ENCODE results near the gene TBC1D3I.
"Not testable (repeated sequence)": the region's sequence is repeated elsewhere in the genome, so short reads cannot be mapped to it uniquely, and the experiment has no call there.

TBC1D3I gene

DNA sequence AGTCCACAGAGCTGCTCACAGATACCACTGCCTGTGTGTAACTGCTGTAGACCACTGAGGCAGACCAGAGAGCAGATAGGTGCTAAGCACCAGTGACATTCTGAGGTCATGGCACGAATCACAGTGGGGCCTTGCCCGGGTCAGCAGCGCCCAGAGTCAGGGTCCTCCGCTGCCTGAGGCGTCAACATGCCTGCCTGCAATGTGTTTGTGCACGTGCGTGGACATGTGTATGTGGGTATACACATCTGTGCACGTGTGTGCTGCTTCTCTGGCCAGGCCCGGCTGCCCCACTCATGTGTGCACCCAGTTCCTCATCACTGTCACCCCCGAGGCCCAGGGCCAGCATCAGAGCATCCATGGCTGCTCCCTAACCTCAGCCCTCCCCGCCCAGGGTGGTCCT is at the start of gene TBC1D3I:
Gene TBC1D3I (minus strand): TSS at position 101 of the 400 bp plus-strand sequence. CDS start 1,585 bp downstream, outside the sequence.
- not testable (repeated sequence) for H3K4me3 ChIP-seq (ENCODE audit: low read depth, low read length); DNase-seq (ENCODE audit: low read depth)

DNA sequence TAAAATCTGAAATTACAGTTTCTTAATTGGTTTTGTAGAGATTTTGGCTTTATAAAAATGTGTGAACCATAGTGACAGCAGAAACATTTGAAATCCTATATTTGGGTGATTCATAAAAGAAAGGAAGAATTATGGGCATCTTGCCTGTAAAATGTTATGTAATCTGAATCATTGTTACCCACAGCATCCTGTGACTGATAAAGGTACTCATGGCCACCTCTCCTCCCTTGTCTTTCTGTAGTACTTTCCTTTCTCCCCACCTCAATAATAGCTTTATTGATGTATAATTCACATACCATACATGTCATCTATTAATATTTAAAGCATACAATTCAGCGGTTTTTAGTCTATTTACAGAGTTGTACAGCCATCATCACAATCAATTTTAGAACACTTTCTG is 30.8 kb upstream of the TBC1D3I start:
- H3K4me3 ChIP-seq (ENCODE audit: low read depth, low read length), result not testable (repeated sequence)

DNA sequence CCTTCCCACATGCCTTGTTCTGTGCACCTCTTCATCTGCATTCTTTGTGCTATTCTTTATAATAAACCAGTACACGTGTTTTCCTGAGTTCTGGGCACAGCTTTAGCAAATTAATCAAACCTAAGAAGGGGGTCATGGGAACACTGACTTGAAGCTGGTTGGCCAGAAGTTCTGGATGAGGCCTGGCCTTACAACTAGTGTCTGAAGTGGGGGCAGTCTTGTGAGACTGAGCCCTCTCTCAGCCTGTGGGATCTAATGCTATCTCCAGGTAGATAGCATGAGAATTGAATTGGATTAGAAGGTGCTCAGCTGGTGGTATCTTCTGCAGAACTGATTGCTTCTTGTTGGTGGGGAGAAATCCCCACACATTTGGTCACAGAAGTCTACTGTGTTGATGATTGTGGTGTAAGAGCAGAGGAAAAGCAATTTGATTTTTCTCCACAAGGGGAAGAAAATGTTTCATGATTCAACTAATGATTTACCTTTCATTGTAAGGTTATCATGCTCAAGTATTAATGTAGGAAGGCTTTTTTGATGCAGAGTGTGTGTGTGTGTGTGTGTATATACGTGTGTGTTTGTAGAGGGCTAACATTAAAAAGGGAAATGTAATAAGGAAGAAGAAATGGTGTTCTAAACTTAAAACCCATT is 25.7 kb upstream of the TBC1D3I start:
- not testable (repeated sequence) for DNase-seq (ENCODE audit: low read depth); H3K4me3 ChIP-seq (ENCODE audit: low read depth, low read length)

More for the DNA sequence above, 30.8 kb upstream of the TBC1D3I start:
- DNase-seq (ENCODE audit: low read depth), result not testable (repeated sequence)

DNA sequence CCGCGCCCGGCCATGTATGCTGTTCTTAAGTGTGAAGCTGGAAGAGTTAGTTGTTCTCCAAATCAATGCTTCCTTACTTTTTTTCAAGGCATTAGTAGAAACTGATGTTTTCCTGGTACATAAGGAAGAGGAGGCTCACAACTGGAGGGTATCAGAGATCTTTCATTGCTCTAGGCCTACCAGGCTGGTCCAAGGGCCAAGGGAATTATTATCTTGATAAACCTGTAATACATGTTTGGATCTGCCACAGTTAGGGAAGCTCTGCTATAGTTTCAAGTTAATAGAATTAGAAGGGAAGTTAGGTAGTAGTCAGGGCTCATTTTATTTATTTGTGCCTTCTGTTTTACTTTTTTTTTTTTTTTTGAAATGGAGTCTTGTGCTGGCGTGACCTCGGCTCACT is 19.8 kb upstream of the TBC1D3I start:
- DNase-seq (ENCODE audit: low read depth); H3K4me3 ChIP-seq (ENCODE audit: low read depth, low read length): not testable (repeated sequence)

DNA sequence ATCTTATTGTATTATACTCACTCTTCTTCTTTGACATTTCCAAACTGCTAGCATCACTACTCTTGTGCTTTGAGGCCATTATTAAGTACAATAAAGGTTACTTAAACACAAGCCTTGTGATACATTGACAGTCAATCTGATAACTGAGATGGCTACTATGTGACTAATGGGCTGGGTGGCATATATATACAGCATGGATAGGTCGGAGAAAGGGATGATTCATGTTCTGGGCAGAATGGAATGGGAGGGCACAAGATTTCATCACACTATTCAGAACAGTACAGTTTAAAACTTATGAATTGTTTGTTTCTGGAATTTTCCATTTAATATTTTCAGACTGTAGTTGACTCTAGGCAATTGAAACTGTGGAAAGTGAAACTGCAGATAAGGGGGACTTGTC is 18.9 kb upstream of the TBC1D3I start:
- not testable (repeated sequence) for H3K4me3 ChIP-seq (ENCODE audit: low read depth, low read length); DNase-seq (ENCODE audit: low read depth)

DNA sequence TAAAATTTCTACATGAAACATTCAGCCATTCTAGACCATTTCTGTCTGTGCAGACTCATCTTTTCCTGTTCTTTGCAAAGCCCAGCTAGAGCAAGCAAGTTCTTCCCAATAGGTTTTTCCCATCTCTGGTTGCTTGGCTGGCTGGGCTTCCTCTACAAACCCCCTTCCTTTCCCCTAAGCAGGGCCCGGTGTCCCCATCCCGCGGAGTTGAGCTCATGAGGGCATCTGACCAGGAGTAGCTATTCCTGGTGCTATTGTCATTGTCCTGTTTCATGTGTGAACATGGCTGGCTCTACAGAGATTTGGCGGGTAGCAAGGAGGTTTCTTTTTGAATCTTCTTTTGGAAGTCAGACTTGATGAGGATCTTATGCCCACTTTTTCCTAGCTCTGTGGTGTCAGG is 22.3 kb downstream of the TBC1D3I start:
- not testable (repeated sequence) for DNase-seq (ENCODE audit: low read depth); H3K4me3 ChIP-seq (ENCODE audit: low read depth, low read length)

DNA sequence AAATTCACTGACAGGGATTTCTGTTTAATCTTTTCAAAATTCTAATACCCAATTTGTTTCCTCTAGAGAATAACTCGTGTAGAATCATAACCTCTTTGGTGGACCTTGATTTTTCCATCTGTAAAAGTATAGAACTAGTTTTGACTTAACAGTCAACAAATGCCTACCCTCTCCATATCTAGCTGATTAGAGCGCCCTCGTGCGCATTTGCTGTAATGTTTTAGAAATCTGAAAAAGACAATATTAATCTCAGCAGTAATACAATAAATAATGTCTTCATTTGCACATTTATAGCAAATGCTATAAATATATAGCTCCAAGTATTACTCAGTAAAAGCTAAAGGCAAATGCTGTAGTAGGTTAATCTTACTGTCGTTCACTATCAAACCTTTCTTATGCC is 34.7 kb downstream of the TBC1D3I start:
- DNase-seq (ENCODE audit: low read depth); H3K4me3 ChIP-seq (ENCODE audit: low read depth, low read length): not testable (repeated sequence)
- TF ChIP-seq, protein P1, sequence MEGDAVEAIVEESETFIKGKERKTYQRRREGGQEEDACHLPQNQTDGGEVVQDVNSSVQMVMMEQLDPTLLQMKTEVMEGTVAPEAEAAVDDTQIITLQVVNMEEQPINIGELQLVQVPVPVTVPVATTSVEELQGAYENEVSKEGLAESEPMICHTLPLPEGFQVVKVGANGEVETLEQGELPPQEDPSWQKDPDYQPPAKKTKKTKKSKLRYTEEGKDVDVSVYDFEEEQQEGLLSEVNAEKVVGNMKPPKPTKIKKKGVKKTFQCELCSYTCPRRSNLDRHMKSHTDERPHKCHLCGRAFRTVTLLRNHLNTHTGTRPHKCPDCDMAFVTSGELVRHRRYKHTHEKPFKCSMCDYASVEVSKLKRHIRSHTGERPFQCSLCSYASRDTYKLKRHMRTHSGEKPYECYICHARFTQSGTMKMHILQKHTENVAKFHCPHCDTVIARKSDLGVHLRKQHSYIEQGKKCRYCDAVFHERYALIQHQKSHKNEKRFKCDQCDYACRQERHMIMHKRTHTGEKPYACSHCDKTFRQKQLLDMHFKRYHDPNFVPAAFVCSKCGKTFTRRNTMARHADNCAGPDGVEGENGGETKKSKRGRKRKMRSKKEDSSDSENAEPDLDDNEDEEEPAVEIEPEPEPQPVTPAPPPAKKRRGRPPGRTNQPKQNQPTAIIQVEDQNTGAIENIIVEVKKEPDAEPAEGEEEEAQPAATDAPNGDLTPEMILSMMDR (IDR thresholded peaks at IDR 0.05; ENCODE audit: low read depth, low read length, missing control alignments), result peak; percentile 14

DNA sequence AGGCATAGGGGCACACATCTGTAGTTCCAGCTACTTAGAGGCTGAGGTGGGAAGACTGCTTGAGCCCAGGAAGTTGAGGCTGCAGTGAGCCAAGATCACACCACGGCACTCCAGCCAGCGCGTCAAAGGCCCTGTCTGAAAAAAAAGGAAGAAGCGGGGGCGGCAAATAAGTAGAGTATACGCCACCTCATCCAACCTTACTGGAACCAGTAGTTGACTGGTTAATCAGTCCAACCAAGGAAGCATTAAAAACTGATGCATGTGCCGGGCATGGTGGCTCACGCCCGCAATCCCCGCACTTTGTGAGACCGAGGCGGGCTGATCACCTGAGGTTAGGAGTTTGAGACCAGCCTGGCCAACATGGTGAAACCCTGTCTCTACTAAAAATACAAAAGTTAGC is 41.4 kb downstream of the TBC1D3I start:
- DNase-seq (ENCODE audit: low read depth), result not testable (repeated sequence)

DNA sequence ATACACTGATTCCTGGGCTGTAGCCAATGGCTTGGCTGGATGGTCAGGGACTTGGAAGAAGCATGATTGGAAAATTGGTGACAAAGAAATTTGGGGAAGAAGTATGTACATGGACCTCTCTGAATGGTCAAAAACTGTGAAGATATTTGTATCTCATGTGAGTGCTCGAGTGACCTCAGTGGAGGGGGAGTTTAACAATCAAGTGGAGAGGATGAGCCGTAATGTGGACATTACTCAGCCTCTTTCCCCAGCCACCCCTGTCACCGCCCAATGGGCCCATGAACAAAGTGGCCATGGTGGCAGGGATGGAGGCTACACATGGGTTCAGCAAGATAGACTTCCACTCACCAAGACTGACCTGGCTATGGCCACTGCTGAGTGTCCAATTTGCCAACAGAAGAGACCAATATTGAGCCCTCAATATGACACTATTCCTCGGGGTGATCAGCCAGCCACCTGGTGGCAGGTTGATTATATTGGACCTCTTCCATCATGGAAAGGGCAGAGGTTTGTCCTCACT is 42.7 kb downstream of the TBC1D3I start:
- DNase-seq (ENCODE audit: low read depth); H3K4me3 ChIP-seq (ENCODE audit: low read depth, low read length): not testable (repeated sequence)

More for the DNA sequence above, 41.4 kb downstream of the TBC1D3I start:
- H3K4me3 ChIP-seq (ENCODE audit: low read depth, low read length), result not testable (repeated sequence)

DNA sequence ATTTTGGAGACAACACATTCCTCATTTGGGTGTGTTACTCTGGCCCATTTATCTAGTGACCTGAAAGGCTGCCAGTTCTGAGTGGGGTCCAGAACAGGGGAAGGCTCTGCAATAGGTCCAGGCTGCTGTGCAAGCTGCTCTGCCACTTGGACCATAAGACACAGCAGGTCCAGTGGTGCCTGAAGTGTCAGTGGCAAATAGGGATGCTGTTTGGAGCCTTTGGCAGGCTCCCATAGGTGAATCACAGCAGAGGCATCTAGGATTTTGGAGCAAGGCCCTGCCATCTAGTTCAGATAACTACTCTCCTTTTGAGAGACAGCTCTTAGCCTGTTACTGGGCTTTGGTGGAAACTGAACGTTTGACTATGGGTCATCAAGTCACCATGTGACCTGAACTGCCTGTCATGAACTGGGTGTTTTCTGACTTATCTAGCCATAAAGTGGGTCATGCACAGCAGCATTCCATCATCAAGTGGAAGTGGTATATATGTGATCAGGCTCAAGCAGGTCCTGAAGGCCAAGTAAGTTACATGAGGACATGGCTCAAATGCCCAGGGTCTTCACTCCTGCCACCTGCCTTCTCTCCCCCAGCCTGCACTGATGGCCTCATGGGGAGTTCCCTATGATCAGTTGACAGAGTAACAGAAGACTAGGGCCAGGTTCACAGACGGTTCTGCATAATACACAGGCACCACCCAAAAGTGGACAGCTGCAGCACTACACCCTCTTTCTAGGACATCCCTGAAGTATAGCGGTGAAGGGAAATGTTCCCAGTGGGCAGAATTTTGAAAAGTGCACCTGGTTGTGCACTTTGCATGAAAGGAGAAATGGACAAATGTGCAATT is 43.4 kb downstream of the TBC1D3I start:
- not testable (repeated sequence) for DNase-seq (ENCODE audit: low read depth); H3K4me3 ChIP-seq (ENCODE audit: low read depth, low read length)

DNA sequence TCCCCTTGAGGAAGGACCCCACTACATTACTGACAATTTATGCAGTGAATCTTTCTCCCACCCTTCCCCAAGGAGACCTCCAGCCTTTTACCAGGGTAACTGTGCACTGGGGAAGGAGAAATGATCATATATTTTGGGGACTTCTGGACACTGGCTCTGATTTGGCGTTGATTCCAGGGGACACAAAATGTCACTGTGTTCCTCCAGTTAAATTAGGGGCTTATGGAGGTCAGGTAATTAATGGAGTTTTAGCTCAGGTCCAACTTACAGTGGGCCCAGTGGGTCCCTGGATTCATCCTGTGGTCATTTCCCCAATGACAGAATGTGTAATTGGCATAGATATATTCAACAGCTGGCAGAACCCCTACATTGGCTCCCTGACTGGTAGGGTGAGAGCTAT is 44.8 kb downstream of the TBC1D3I start:
- not testable (repeated sequence) for H3K4me3 ChIP-seq (ENCODE audit: low read depth, low read length); DNase-seq (ENCODE audit: low read depth)

DNA sequence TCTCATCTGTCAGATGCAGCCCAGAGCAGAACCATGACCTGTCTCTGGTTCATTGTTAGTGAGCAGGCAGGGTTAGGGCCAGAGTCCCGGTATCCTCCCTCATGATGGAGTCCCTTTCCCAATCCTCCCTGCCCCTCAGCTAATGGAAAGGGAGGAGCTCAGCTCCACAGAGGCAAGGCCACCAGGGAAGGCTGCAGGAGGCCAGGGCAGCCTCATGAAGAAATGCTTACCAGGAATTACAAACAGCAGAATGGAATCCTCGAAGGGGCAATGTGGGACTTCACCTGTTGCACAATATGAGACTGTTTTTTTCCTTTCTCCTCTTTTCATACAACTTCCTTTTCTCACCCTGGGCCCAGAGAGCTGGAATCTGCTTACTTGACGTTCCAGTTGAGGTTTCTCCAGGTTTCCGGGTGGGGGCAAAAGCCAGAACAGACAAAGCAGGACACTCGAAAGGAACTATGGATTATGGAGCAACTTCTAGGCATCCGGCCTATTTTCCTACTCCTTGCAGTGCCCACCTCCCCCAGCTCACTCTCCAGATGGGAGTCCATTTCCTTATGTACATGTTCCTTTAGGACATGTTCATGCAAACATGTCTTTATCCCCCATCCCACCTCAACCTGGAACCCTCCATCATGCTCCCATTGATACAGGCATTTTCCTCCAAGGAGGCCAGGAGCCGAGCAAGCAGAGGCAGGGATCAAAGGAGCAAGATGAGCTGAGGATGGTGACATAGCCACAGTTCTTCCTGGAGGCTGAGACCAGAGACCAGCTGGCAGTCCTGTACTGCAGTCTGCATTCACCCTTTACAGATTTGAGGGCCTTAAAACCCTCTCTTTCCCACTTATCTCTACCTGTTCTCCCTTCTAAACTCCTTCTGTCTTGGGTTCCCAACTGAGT is 48.7 kb downstream of the TBC1D3I start:
- DNase-seq (ENCODE audit: low read depth); H3K4me3 ChIP-seq (ENCODE audit: low read depth, low read length): not testable (repeated sequence)

All from GM12864 (cell line).